ENCODE data around the gene CADM1. TPM values are rescaled to one million over a fixed set of nuclear protein-coding genes. Genes with fewer than 3 reads are reported as not detected.

The CADM1 gene
- total RNA-seq, 2 donors from 2014 or later = 49.6 to 137 TPM

- Histone ChIP-seq H3K27ac (no peak overlapping the region), H3K4me1 (replicated peaks) (no peaks in the 10 kb centered on the region), H3K36me3 (no peaks in the 10 kb centered on the region), H3K4me3 (no peak overlapping the region), H3K9me3 (no peaks in the 10 kb centered on the region), H3K27me3 (replicated peaks; ENCODE audit: insufficient read depth) (no peaks in the 10 kb centered on the region)
- WGBS = 47% methylated on average over 10 of the region's 10 CpGs
- intact Hi-C loops (cut with DNase I) = no loop called here
- no peak for DNase-seq (ENCODE audit: low spot score)
- TF ChIP-seq POLR2AphosphoS5 (IDR thresholded peaks at IDR 0.05) (no peak), POLR2A (IDR thresholded peaks at IDR 0.05) (no peak), CTCF (IDR thresholded peaks at IDR 0.05) (no peak)
These were observed 44.8 kb upstream of the CADM1 start for GRCh38 chr11:115548878-115549528.

GRCh38 chr11:115545581-115546210, 41.5 kb upstream of the CADM1 start:
- Histone ChIP-seq H3K27me3 (replicated peaks; ENCODE audit: insufficient read depth) (no peaks in the 10 kb centered on the region), H3K36me3 (no peaks in the 10 kb centered on the region), H3K4me3 (no peak overlapping the region), H3K9me3 (no peaks in the 10 kb centered on the region), H3K4me1 (replicated peaks) (no peaks in the 10 kb centered on the region), H3K27ac (no peak overlapping the region)
- intact Hi-C loops (cut with DNase I) = no loop called here
- 84% methylated on average over 2 of the region's 2 CpGs for WGBS
- DNase-seq (ENCODE audit: low spot score) = no peak
- TF ChIP-seq POLR2A (IDR thresholded peaks at IDR 0.05) = no peak
- no peak for TF ChIP-seq CTCF (IDR thresholded peaks at IDR 0.05)
- TF ChIP-seq POLR2AphosphoS5 (IDR thresholded peaks at IDR 0.05) = no peak

GRCh38 chr11:115544422-115544948, 40.3 kb upstream of the CADM1 start:
- H3K4me1 ChIP-seq (replicated peaks) = no peaks in the 10 kb centered on the region
- no peak for DNase-seq (ENCODE audit: low spot score)
- intact Hi-C loops (cut with DNase I) = no loop called here

GRCh38 chr11:115541518-115541917, 37.3 kb upstream of the CADM1 start:
- Histone ChIP-seq H3K27ac (no peak overlapping the region), H3K9me3 (no peaks in the 10 kb centered on the region), H3K36me3 (no peaks in the 10 kb centered on the region), H3K4me3 (no peak overlapping the region), H3K27me3 (replicated peaks; ENCODE audit: insufficient read depth) (no peaks in the 10 kb centered on the region), H3K4me1 (replicated peaks) (no peaks in the 10 kb centered on the region)
- DNase-seq (ENCODE audit: low spot score) = no peak
- intact Hi-C loops (cut with DNase I) = no loop called here
- WGBS = 95% methylated on average over 8 of the region's 8 CpGs
- TF ChIP-seq CTCF (IDR thresholded peaks at IDR 0.05) = no peak
- no peak for TF ChIP-seq POLR2AphosphoS5 (IDR thresholded peaks at IDR 0.05)
- no peak for TF ChIP-seq POLR2A (IDR thresholded peaks at IDR 0.05)

More at GRCh38 chr11:115544422-115544948, 40.3 kb upstream of the CADM1 start:
- TF ChIP-seq POLR2AphosphoS5 (IDR thresholded peaks at IDR 0.05) = no peak
- no peak for TF ChIP-seq CTCF (IDR thresholded peaks at IDR 0.05)
- no peak for TF ChIP-seq POLR2A (IDR thresholded peaks at IDR 0.05)
- Histone ChIP-seq H3K9me3 (no peaks in the 10 kb centered on the region), H3K27ac (no peak overlapping the region), H3K4me3 (no peak overlapping the region), H3K27me3 (replicated peaks; ENCODE audit: insufficient read depth) (no peaks in the 10 kb centered on the region), H3K36me3 (no peaks in the 10 kb centered on the region)
- 21% methylated on average over 2 of the region's 2 CpGs for WGBS

Data from prostate gland (tissue), 2 donors.